Suprapubic skin (tissue), 3 donors: ENCODE data around the gene GVQW3.

Source experiments
- CTCF ChIP-seq, 2 donors: fragments of 200-600 bp in 1 of 2; fragments of 450-650 bp in 1 of 2; sonication (generic) in 1 of 2; IDR thresholded peaks; one replicate each; pipeline ENCODE4 v1.5.1; 2016 to 2019; ENCODE audit warnings: antibody characterized with exemption in 2 of 2, mild to moderate bottlenecking in 1 of 2, moderate library complexity in 1 of 2
- POLR2A ChIP-seq, 2 donors: fragments of 450-650 bp; IDR thresholded peaks; one replicate each; pipeline ENCODE4 v1.6.1; 2017; ENCODE audit warnings: antibody characterized with exemption in 2 of 2, mild to moderate bottlenecking in 2 of 2, moderate library complexity in 2 of 2

- no peak for TF ChIP-seq CTCF (IDR thresholded peaks at IDR 0.05)
- no peak for TF ChIP-seq POLR2A (IDR thresholded peaks at IDR 0.05)
These were observed 11.7 kb downstream of the GVQW3 start for GRCh38 chr11:76392870-76393269.
